HG02981 (cell line): Measurements from ENCODE around the gene WNT11.
"Not testable (repeated sequence)": the region's sequence is repeated elsewhere in the genome, so short reads cannot be mapped to it uniquely, and the experiment has no call there.

Experiments
- ATAC-seq: cut with Tn5 transposase; IDR thresholded peaks from one replicate; pipeline ENCODE4 v1.9.1; 2021; ENCODE audit warnings: mild to moderate bottlenecking, moderate library complexity; ENCODE audit not compliant: unreplicated experiment

The WNT11 gene

GRCh38 chr11:76203937-76204336 is 2.4 kb downstream of the WNT11 start:
- ATAC-seq: no peak

- ATAC-seq: no peak
Observed at GRCh38 chr11:76203131-76203925, 3.0 kb downstream of the WNT11 start.

- ATAC-seq: no peak
Observed at GRCh38 chr11:76201672-76202412, 4.5 kb downstream of the WNT11 start.

- ATAC-seq: no peak
Observed at GRCh38 chr11:76201056-76201455, 5.2 kb downstream of the WNT11 start.

- ATAC-seq: no peak
Observed at GRCh38 chr11:76200006-76200940, 6.0 kb downstream of the WNT11 start.

- ATAC-seq: not testable (repeated sequence)
Observed at GRCh38 chr11:76198691-76199090, 7.6 kb downstream of the WNT11 start.

GRCh38 chr11:76197941-76198640 is 8.2 kb downstream of the WNT11 start:
- ATAC-seq: no peak

GRCh38 chr11:76197332-76197731 is 9.0 kb downstream of the WNT11 start:
- no peak for ATAC-seq

- ATAC-seq: no peak
Observed at GRCh38 chr11:76196849-76197248, 9.5 kb downstream of the WNT11 start.

GRCh38 chr11:76194872-76195668 is 11.2 kb downstream of the WNT11 start:
- ATAC-seq: no peak

GRCh38 chr11:76193219-76193618 is 13.1 kb downstream of the WNT11 start:
- ATAC-seq: no peak

GRCh38 chr11:76190376-76190775 is 15.9 kb downstream of the WNT11 start:
- ATAC-seq: no peak

GRCh38 chr11:76189682-76190081 is 16.6 kb downstream of the WNT11 start:
- no peak for ATAC-seq

GRCh38 chr11:76188873-76189272 is 17.4 kb downstream of the WNT11 start:
- ATAC-seq: no peak

GRCh38 chr11:76186776-76187279 is 19.5 kb downstream of the WNT11 start:
- no peak for ATAC-seq

GRCh38 chr11:76185931-76186401 is 20.3 kb downstream of the WNT11 start:
- no peak for ATAC-seq

- no peak for ATAC-seq
Observed at GRCh38 chr11:76185511-76185910, 20.8 kb downstream of the WNT11 start.

GRCh38 chr11:76184551-76184993 is 21.7 kb downstream of the WNT11 start:
- ATAC-seq: no peak

GRCh38 chr11:76181371-76181770 is 24.9 kb downstream of the WNT11 start:
- ATAC-seq: no peak
